HepG2 (cell line): ENCODE results near the gene ZNF618. TPM values are rescaled to one million over a fixed set of nuclear protein-coding genes. Genes with fewer than 3 reads are reported as not detected.

Experiments used
- ATAC-seq: fragments of 200-7000 bp; cut with Tn5 transposase; 3 replicates; pipeline ENCODE4 v1.9.1; 2020; ENCODE audit warnings: mild to moderate bottlenecking, moderate library complexity
- BruUV-seq: library from RNA; stranded (reverse); fragments of 400-500 nt; replicated peaks from 2 replicates; lab custom pipeline; 2021; lab: Mats Ljungman, UMichigan
- CTCF ChIA-PET: fragments of 300-600 bp; formaldehyde crosslinking; extraction: SDS; loops from one replicate; lab custom pipeline; 2021; ENCODE audit warnings: low total read pairs, inconsistent platforms, low intra/inter-chr PET ratio; lab: Yijun Ruan, JAX
- POLR2A ChIA-PET: fragments of 350-600 bp; sonication (Branson Sonifier 250); formaldehyde crosslinking; loops from one replicate; lab custom pipeline; 2020; ENCODE audit warnings: antibody characterized with exemption, inconsistent platforms; lab: Yijun Ruan, JAX
- DNase-seq: peaks from one replicate; pipeline ENCODE4 v3.0.0-alpha.2; 2015; ENCODE audit warnings: low spot score
- FAIRE-seq: peaks from 3 replicates; lab custom pipeline; 2011; peaks lifted over from hg19 to GRCh38; lab: Jason Lieb, UNC
- H2AFZ ChIP-seq: one replicate; pipeline ENCODE4 v1.6.1; 2011; ENCODE audit warnings: low read length, inconsistent platforms
- H3K27ac ChIP-seq: fragments of 300-600 bp; 3 replicates; pipeline ENCODE4 v1.8.0; 2011; ENCODE audit warnings: mixed run types, mild to moderate bottlenecking, mixed read lengths, low read length, inconsistent platforms; ENCODE audit not compliant: insufficient read depth; ENCODE audit errors: extremely low read length
- H3K27me3 ChIP-seq, 2 experiments: fragments of 200-600 bp in 1 of 2; 2 replicates in 1 of 2; 3 replicates in 1 of 2; pipeline versions ENCODE4 v1.6.0 to v1.8.0; 2011; ENCODE audit warnings: low read length in 2 of 2, mild to moderate bottlenecking in 2 of 2, moderate library complexity in 2 of 2, inconsistent platforms in 1 of 2; ENCODE audit not compliant: insufficient read depth in 2 of 2, control insufficient read depth in 1 of 2
- H3K36me3 ChIP-seq, 2 experiments: fragments of 200-600 bp in 1 of 2; replicated peaks in 1 of 2; 2 replicates in 1 of 2; 3 replicates in 1 of 2; pipeline versions ENCODE4 v1.5.1 to v1.8.0; 2011; ENCODE audit warnings: low read length in 2 of 2, inconsistent platforms in 1 of 2; ENCODE audit not compliant: insufficient read depth in 2 of 2, control insufficient read depth in 1 of 2
- H3K4me1 ChIP-seq: 2 replicates; pipeline ENCODE4 v1.5.1; 2012; ENCODE audit warnings: low read length, inconsistent platforms; ENCODE audit not compliant: insufficient read depth
- H3K4me2 ChIP-seq: 2 replicates; pipeline ENCODE4 v1.6.0; 2011; ENCODE audit warnings: low read depth, low read length, inconsistent platforms
- H3K4me3 ChIP-seq, 3 experiments: fragments of 200-600 bp in 1 of 3; sonication (generic), shearing (Covaris generic) in 1 of 3; replicated peaks in 1 of 3; 2 replicates each; pipeline ENCODE4 v1.5.1; 2011 to 2016; ENCODE audit warnings: low read length in 3 of 3, inconsistent platforms in 2 of 3, low read depth in 2 of 3, mild to moderate bottlenecking in 2 of 3, control low read depth in 1 of 3, mixed read lengths in 1 of 3; ENCODE audit not compliant: insufficient read depth in 1 of 3
- H3K79me2 ChIP-seq: one replicate; pipeline ENCODE4 v1.6.1; 2011; ENCODE audit warnings: low read length, inconsistent platforms; ENCODE audit not compliant: insufficient read depth
- H3K9ac ChIP-seq: 2 replicates; pipeline ENCODE4 v1.6.0; 2011; ENCODE audit warnings: mild to moderate bottlenecking, low read depth, low read length, inconsistent platforms; ENCODE audit not compliant: insufficient read depth
- H3K9me3 ChIP-seq: 2 replicates; pipeline ENCODE4 v1.5.1; 2012; ENCODE audit warnings: mild to moderate bottlenecking, low read length
- H4K20me1 ChIP-seq: 2 replicates; pipeline ENCODE4 v1.6.0; 2011; ENCODE audit warnings: inconsistent platforms, mild to moderate bottlenecking, low read length, moderate library complexity; ENCODE audit not compliant: insufficient read depth
- ASH2L ChIP-seq: fragments of 300-600, 200-600 bp; sonication (generic); IDR thresholded peaks from 2 replicates; pipeline ENCODE4 v1.7.0; 2017; ENCODE audit warnings: low read depth, mild to moderate bottlenecking, moderate library complexity, mixed read lengths, low read length; ENCODE audit not compliant: insufficient read length
- ATF1 ChIP-seq: IDR thresholded peaks from 2 replicates; pipeline ENCODE4 v1.6.1; 2016; ENCODE audit warnings: mild to moderate bottlenecking, control low read depth
- ATRX ChIP-seq: sonication (generic); formaldehyde crosslinking; IDR thresholded peaks from 2 replicates; pipeline ENCODE4 v1.4.0; 2020; ENCODE audit warnings: missing genetic modification reagents, borderline replicate concordance
- JDP2 ChIP-seq: sonication (generic); formaldehyde crosslinking; IDR thresholded peaks from 2 replicates; pipeline ENCODE4 v1.8.1; 2022; ENCODE audit warnings: missing genetic modification reagents, borderline replicate concordance
- KLF13 ChIP-seq: sonication (generic); formaldehyde crosslinking; IDR thresholded peaks from 2 replicates; pipeline ENCODE4 v1.4.0; 2020; ENCODE audit warnings: mild to moderate bottlenecking, missing genetic modification reagents
- PHB2 ChIP-seq: fragments of 450-650 bp; IDR thresholded peaks from 2 replicates; pipeline ENCODE4 v1.6.1; 2018; ENCODE audit not compliant: partially characterized antibody
- POLR2G ChIP-seq: fragments of 200-400 bp; formaldehyde crosslinking; IDR thresholded peaks from 2 replicates; pipeline ENCODE4 v1.6.1; 2018; ENCODE audit warnings: mild to moderate bottlenecking, low read depth, low read length, moderate library complexity
- SP1 ChIP-seq, 2 experiments: fragments of 450-650 bp in 1 of 2; sonication (generic) in 1 of 2; formaldehyde crosslinking in 1 of 2; IDR thresholded peaks; 2 replicates each; pipeline versions ENCODE4 v1.4.0 to v1.6.1; 2016 to 2020; ENCODE audit warnings: missing genetic modification reagents in 1 of 2
- SP140L ChIP-seq: sonication (generic); formaldehyde crosslinking; IDR thresholded peaks from 2 replicates; pipeline ENCODE4 v1.4.0; 2020; ENCODE audit warnings: missing genetic modification reagents, borderline replicate concordance
- SRF ChIP-seq: IDR thresholded peaks from 2 replicates; pipeline ENCODE4 v1.6.1; 2011; ENCODE audit warnings: mild to moderate bottlenecking, low read depth, low read length, moderate library complexity
- WIZ ChIP-seq: sonication (generic); formaldehyde crosslinking; IDR thresholded peaks from 2 replicates; pipeline ENCODE4 v1.5.1; 2020; ENCODE audit warnings: mild to moderate bottlenecking, missing genetic modification reagents
- ZNF318 ChIP-seq: sonication (generic); formaldehyde crosslinking; IDR thresholded peaks from 2 replicates; pipeline ENCODE4 v1.4.0; 2020; ENCODE audit warnings: mild to moderate bottlenecking, missing genetic modification reagents
- WGBS: methylation state at CpG from one replicate; pipeline ENCODE4 v1.1.6; 2017; ENCODE audit warnings: low lambda C conversion rate; 5-methylcytosine and 5-hydroxymethylcytosine counted together
- in situ Hi-C: cut with HindIII; loops from 2 replicates; pipeline ENCODE4 v1.10.0; 2017; ENCODE audit warnings: low pct_unique_long_range_greater_than_20kb; ENCODE audit not compliant: extremely low pct_ligation_motif_present
- intact Hi-C: fragments of 100-400 bp; cut with micrococcal nuclease; formaldehyde crosslinking; loops from one replicate; pipeline ENCODE4 v1.10.0; 2022; ENCODE audit not compliant: unreplicated experiment
- polyA plus RNA-seq, 8 experiments: library from polyadenylated mRNA; depleted of rRNA in 3 of 8; stranded (reverse) in 7 of 8; unstranded in 1 of 8; fragments of >200 nt; fragmentation: Illumina TruSeq in 4 of 8; extraction: Trizol in 4 of 8; gene quantifications; 2 replicates each; pipeline versions ENCODE4 v1.2.1 to v1.2.3, GENCODE V29; 2011 to 2016; ENCODE audit warnings: low read depth in 4 of 8, missing spikeins in 1 of 8, mixed read lengths in 1 of 8; ENCODE audit not compliant: insufficient read depth in 1 of 8
- total RNA-seq, 5 experiments: library from RNA; depleted of rRNA; stranded (reverse); fragments of >200 nt; fragmentation: Illumina TruSeq; extraction: Trizol; gene quantifications; 2 replicates each; pipeline ENCODE4 v1.2.3, GENCODE V29; 2016; ENCODE audit warnings: low read depth in 1 of 5

ZNF618 gene
- total and polyA plus RNA-seq, 2 of the 13 experiments (the other 11 are each of a cell fraction or from before 2014, with no cell fraction given) = 0.07 TPM

GRCh38 chr9:114080773-114081440 is 204.8 kb downstream of the ZNF618 start (continued):
- TF ChIP-seq SP140L (CRISPR knock-in tag) = no peak; the same call in 1 of the 2 replicates
- no peak for TF ChIP-seq PHB2
- TF ChIP-seq ATRX (CRISPR knock-in tag) = no peak
- TF ChIP-seq WIZ (CRISPR knock-in tag) = no peak

- Histone ChIP-seq H3K27me3 (no peaks in the 10 kb centered on the region; a peak in 1 of 5 replicates), H3K4me3 (peak overlapping the region; percentile 37 to 69 (median 41); a peak in 5 of 6 replicates), H2AFZ (no peak overlapping the region), H3K79me2 (peaks cover 26% of the 10 kb centered on the region), H3K4me1 (peaks cover 79% of the 10 kb centered on the region), H3K4me2 (peak overlapping the region; percentile 83), H3K36me3 (no peaks in the 10 kb centered on the region), H3K27ac (peak overlapping the region; percentile 98), H3K9me3 (no peaks in the 10 kb centered on the region), H4K20me1 (peaks cover 2% of the 10 kb centered on the region), H3K9ac (peak overlapping the region; percentile 84)
- WGBS = 0% methylated on average over 6 of the region's 6 CpGs
- intact Hi-C loops = loop anchor here (1.0 to 5.0 kb wide), 6 partner anchors 27 to 210 kb away; partner anchors contain the start of gene COL27A1
- TSS peak; percentile 91 for BruUV-seq
- FAIRE-seq = no peak
- in situ Hi-C loops = no loop called here
- ChIA-PET POLR2A (interaction anchor here (1.0 to 7.4 kb wide), 31 partner anchors 8 to 247 kb away, joined by 3 to 75 read pairs (median 6); partner anchors contain the start of genes COL27A1, KIF12 and ORM1), CTCF (interaction anchor here (0.9 to 2.2 kb wide), 4 partner anchors 27 to 209 kb away, joined by 3 to 18 read pairs (median 10); no protein-coding TSS in a partner anchor)
- ATAC-seq = peak; percentile 28
- peak; percentile 84 for DNase-seq
- TF ChIP-seq ASH2L (peak; percentile 27), ATF1 (CRISPR knock-in tag) (no peak), KLF13 (no peak), SRF (no peak), POLR2G (peak; percentile 39), JDP2 (no peak), SP1 (IDR thresholded peaks at IDR 0.05) (no peak), SP1 (CRISPR knock-in tag; IDR thresholded peaks at IDR 0.05) (no peak), ZNF318 (no peak)
Observed at GRCh38 chr9:114081441-114082016, 205.4 kb downstream of the ZNF618 start.
